ENCODE measurements around the gene VARS2. TPM values are rescaled to one million over a fixed set of nuclear protein-coding genes. Genes with fewer than 3 reads are reported as not detected.

The VARS2 gene
- total RNA-seq, 1 donor from 2014 or later = 20.0 TPM

DNA sequence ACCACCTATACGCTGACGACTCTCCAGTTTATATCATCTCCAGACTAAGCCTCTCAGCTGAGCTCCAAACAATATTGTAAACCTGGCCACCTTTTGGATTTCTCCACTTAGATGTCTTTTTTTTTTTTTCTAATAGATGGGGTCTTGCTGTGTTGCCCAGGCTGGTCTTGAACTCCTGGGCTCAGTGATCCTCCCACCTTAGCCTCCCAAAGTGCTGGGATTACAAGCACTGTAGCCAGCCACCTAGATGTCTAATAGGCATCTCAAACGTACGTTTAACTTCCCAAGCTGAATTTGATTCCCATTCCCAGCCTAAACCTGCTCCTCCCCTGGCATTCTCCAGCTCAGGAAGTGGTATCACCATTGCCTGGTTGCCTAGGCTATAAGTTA, 24.5 kb upstream of the VARS2 start:
- DNase-seq (ENCODE audit: low spot score) = no peak
- no peak for TF ChIP-seq CTCF (IDR thresholded peaks at IDR 0.05; ENCODE audit: unreplicated experiment)
- peaks cover 9% of the 10 kb centered on the region for H3K27me3 Mint-ChIP-seq (ENCODE audit: unreplicated experiment)
- H3K27ac Mint-ChIP-seq (ENCODE audit: unreplicated experiment) = no peak overlapping the region
- H3K4me1 Mint-ChIP-seq (ENCODE audit: unreplicated experiment) = peaks cover 15% of the 10 kb centered on the region
- H3K9me3 Mint-ChIP-seq (ENCODE audit: unreplicated experiment) = no peaks in the 10 kb centered on the region
- H3K4me3 Mint-ChIP-seq (ENCODE audit: unreplicated experiment) = no peak overlapping the region
- peaks cover 5% of the 10 kb centered on the region for H3K36me3 Mint-ChIP-seq (ENCODE audit: low read depth, unreplicated experiment)

DNA sequence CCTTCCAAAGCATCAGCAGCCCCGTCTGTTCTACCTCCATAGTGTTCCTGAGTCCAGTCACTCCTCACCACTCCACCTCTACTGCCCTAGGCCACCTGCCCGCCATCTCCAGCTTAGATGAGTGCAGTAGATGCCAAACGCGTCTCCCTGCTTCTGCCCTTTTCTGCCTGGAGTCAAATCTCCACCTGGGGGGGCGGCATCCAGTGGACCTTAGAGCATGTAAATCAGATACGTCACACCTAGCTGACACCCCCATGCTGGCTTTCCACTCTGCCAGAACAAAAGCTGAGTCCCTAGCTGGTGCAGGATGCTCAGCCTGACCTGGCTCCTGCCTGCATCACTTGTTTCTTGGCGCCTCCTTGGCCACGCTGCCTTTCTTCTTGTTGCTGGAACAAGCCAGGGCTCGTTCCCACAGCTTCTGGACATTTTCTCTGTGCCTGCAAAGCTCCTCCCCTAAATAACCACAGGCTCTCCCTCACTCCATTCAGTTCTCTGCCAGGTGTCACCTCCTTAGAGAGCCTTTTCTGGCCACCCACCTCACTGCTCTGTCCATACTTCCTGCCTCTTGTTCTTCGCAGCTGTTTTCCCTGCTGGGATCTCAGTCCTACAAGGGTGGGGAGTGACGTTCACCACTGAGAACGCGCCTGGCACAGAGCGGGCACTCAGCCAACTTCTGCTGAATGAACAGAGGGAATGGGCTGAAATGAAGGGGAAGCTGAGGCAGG, 24.0 kb upstream of the VARS2 start:
- Mint-ChIP-seq H3K36me3 (ENCODE audit: low read depth, unreplicated experiment) (peaks cover 5% of the 10 kb centered on the region), H3K9me3 (ENCODE audit: unreplicated experiment) (no peaks in the 10 kb centered on the region), H3K4me3 (ENCODE audit: unreplicated experiment) (peak overlapping the region; percentile 47), H3K27ac (ENCODE audit: unreplicated experiment) (peak overlapping the region; percentile 18), H3K4me1 (ENCODE audit: unreplicated experiment) (peaks cover 15% of the 10 kb centered on the region), H3K27me3 (ENCODE audit: unreplicated experiment) (peaks cover 9% of the 10 kb centered on the region)
- no peak for DNase-seq (ENCODE audit: low spot score)
- TF ChIP-seq CTCF (IDR thresholded peaks at IDR 0.05; ENCODE audit: unreplicated experiment) = no peak

GRCh38 chr6:30890646-30891449, 23.2 kb upstream of the VARS2 start:
- no peaks in the 10 kb centered on the region for H3K9me3 Mint-ChIP-seq (ENCODE audit: unreplicated experiment)
- peaks cover 5% of the 10 kb centered on the region for H3K36me3 Mint-ChIP-seq (ENCODE audit: low read depth, unreplicated experiment)
- H3K4me3 Mint-ChIP-seq (ENCODE audit: unreplicated experiment) = no peak overlapping the region

DNA sequence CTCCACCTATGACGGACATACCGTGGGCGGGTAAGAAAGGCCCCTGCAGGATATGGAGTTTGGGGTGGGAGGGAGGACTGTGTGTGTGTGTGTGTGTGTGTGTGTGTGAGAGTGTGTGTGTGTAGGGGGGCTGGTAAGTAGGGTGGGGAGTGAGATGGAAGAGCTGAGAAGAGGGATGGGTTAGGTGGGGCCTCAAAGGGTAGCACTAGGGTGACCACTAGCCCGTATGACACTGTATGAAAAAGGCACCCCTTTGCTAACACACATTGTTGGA, 22.7 kb upstream of the VARS2 start:
- Mint-ChIP-seq H3K4me1 (ENCODE audit: unreplicated experiment) (peaks cover 6% of the 10 kb centered on the region), H3K27ac (ENCODE audit: unreplicated experiment) (no peak overlapping the region)
- no peak for TF ChIP-seq CTCF (IDR thresholded peaks at IDR 0.05; ENCODE audit: unreplicated experiment)

More at GRCh38 chr6:30890646-30891449, 23.2 kb upstream of the VARS2 start:
- no peak for DNase-seq (ENCODE audit: low spot score)
- TF ChIP-seq CTCF (IDR thresholded peaks at IDR 0.05; ENCODE audit: unreplicated experiment) = no peak
- Mint-ChIP-seq H3K27ac (ENCODE audit: unreplicated experiment) (no peak overlapping the region), H3K27me3 (ENCODE audit: unreplicated experiment) (peaks cover 6% of the 10 kb centered on the region), H3K4me1 (ENCODE audit: unreplicated experiment) (peaks cover 10% of the 10 kb centered on the region)

More for the DNA sequence above, 22.7 kb upstream of the VARS2 start:
- Mint-ChIP-seq H3K27me3 (ENCODE audit: unreplicated experiment) (peaks cover 7% of the 10 kb centered on the region), H3K36me3 (ENCODE audit: low read depth, unreplicated experiment) (peaks cover 5% of the 10 kb centered on the region), H3K4me3 (ENCODE audit: unreplicated experiment) (no peak overlapping the region), H3K9me3 (ENCODE audit: unreplicated experiment) (no peaks in the 10 kb centered on the region)
- no peak for DNase-seq (ENCODE audit: low spot score)
